ENCODE data around the gene AFMID.
"Not testable (repeated sequence)": the region's sequence is repeated elsewhere in the genome, so short reads cannot be mapped to it uniquely, and the experiment has no call there.

The AFMID gene

GRCh38 chr17:78154903-78155811, 32.0 kb upstream of the AFMID start:
- no peak for DNase-seq (ENCODE audit: low read depth in 2 of 2)

DNA sequence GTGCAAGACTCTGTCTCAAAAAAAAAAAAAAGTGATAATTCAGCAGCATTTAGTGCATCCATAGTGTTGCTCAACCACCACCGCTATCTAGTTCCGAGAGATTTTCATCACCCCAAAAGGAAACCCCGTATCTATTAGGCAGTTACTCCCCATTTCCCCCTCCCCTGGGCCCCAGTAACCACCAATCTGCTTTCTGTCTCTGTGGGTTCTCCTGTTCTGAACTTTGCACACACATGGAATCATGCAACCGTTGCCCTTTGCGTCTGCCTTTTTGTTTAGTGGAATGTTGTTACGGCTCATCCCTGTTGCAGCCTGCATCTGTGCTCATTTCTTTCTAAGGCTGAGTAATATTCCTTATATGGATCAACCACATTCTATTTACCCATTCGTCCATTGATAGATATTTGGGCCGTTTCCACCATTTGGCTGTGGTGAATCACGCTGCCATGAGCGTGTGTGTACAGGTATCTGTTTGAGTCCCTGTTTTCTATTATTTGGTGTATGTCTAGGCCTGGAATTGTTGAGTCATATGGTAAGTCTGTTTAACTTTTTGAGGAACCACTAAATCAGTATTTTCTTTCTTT, 27.5 kb upstream of the AFMID start:
- DNase-seq (ENCODE audit: low read depth in 2 of 2) = no peak

DNA sequence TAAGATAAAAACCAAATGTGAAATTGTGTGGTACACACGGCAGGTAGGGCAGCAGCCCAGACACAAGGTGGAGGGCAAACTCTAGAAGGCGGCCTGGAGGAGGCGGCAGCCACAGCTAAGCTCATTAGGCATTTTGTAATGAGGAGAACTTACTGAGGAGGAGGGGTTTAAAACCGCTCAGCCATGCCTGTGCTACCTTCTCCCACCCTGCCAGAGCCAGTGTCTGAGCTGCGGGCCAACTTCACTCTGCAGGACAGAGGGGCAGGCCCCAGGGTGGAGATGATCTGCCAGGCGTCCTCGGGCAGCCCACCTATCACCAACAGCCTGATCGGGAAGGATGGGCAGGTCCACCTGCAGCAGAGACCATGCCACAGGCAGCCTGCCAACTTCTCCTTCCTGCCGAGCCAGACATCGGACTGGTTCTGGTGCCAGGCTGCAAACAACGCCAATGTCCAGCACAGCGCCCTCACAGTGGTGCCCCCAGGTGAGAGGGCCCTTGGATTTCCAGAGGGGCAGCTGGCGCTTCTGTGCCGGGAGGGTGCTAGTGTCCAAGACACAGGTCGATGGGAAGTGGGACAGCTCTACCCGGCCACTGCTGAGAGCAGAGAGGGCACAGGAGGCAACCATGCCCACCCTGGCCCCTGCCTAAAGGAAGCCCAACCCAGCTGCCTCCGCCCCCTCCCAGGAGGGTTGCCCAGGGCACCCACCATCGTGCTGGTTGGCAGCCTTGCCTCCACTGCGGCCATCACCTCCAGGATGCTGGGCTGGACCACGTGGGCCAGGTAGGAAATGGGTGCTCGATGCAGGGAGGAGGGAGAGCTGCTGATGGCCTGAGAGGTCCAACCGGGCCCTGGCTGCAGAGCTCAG, 23.0 kb upstream of the AFMID start:
- DNase-seq (ENCODE audit: low read depth in 2 of 2) = no peak

DNA sequence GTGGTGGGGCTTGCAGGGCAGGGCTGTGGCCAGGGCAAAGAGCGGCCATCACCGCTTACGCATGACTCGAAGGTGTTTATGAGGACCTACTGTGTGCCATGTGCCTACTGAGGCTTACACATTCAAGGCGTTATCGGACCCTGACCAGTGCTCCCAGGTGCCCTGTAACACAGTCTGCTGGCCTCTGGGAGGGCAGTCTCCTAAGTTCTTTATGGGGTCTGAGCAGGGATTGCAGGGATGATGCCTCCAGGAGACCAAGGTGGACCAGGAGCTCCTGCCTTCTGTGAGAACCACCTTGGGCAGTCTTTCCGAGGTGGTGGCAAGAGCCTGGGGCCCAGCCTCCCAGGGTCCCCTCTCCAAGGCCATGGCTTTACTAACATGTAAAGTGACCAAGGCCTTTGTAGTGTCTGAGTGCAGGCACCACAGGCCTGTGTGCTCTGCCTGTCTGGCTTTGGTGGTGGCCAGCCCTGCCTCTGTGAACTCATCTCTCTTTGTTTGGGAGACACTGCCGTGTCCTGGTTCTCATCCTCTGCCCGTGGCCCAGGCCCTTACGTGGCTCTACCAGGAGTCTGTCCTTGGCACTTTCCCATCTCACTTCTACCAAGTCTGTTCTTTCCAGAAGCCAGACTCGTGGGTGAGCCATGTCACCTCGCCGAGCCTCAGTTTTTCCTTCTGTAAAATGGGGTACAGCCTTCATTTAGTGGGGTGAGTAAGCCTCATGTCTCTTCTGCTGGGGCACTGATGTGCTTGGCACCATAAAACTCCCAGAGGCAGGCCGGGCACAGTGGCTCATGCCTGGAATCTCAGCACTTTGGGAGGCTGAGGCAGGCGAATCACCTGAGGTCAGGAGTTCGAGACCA, 22.2 kb upstream of the AFMID start:
- no peak for DNase-seq (ENCODE audit: low read depth in 2 of 2)

- no peak for DNase-seq (ENCODE audit: low read depth in 2 of 2)
Measured at GRCh38 chr17:78166416-78166815, 20.7 kb upstream of the AFMID start.

DNA sequence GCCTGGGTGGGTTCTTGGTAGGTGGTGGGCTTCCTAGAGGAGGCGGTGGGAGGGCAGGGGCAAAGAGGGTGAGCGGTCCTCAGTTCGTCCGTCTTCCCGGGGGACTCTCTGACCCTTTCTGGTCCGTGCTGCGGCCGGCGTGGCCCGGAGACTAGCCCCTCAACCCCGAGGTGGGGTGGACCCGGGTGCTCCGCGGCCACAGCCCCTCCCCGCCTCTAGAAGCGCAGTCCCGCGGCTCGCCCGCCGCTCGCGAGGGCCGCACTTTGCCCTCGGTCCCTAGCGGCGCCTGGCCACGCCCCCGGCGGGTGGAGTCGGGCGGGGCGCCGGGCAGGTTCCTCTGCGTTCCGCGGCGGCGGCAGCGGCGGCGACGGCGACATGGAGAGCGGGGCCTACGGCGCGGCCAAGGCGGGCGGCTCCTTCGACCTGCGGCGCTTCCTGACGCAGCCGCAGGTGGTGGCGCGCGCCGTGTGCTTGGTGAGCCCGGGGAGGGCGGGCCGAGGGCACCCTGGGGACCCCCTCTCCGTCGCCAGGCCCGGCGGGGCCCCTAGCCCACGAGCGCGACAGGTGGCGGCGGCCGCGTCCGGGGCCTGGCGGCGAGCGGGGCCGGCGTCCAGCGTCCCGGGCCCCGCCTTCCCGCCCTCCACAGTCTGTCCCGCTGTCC, 18.8 kb upstream of the AFMID start, which contains the start of gene SYNGR2:
Gene SYNGR2 (plus strand): TSS at position 340 of the 661 bp plus-strand sequence. CDS start 36 bp downstream, at position 376.
- peak; percentile 76 to 89 for DNase-seq (ENCODE audit: low read depth in 2 of 2)

DNA sequence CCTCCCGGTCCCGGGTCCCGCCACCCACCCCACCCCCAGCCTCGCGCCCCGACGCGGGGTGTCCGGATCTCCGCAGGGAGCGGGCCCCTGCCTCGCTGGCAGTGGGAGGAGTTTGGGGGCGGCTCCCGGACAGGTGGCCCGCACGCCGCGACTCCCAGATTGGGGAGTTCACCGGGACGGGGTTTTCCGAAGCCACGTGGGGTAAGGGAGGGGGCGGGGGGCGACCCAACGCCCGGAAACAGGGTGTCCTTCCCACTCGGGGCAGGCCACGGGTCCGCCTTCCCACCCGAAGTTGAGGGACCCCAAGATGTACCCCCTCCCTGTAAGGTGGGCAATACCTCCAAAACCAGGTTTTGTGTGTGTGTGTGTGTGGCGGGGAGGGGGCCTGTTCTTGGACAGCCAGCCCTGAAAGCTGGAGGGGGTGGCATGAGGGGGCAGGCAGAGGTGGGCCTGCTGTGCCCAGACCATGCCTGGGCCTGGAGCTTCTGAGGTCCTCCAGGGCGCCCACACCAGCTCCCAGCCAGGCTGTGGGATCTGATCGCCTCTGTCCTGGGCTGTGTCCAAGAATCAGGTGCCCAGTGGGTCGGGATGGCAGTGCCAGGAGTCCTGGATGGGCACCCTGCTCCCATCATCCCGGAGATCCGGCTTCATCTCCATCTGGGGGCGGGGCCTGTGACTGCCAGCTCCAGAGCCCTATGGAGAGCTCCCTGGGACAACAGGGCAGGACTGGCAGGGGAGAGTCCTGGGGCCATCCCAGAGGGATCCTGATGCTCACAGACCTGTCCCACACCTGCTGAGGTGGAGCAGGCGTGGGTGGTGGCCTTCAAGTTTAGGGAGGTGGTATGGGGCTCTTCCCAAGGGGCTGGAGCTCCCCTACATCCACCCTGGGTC, 18.0 kb upstream of the AFMID start:
- peak; percentile 38 to 70 for DNase-seq (ENCODE audit: low read depth in 2 of 2)

DNA sequence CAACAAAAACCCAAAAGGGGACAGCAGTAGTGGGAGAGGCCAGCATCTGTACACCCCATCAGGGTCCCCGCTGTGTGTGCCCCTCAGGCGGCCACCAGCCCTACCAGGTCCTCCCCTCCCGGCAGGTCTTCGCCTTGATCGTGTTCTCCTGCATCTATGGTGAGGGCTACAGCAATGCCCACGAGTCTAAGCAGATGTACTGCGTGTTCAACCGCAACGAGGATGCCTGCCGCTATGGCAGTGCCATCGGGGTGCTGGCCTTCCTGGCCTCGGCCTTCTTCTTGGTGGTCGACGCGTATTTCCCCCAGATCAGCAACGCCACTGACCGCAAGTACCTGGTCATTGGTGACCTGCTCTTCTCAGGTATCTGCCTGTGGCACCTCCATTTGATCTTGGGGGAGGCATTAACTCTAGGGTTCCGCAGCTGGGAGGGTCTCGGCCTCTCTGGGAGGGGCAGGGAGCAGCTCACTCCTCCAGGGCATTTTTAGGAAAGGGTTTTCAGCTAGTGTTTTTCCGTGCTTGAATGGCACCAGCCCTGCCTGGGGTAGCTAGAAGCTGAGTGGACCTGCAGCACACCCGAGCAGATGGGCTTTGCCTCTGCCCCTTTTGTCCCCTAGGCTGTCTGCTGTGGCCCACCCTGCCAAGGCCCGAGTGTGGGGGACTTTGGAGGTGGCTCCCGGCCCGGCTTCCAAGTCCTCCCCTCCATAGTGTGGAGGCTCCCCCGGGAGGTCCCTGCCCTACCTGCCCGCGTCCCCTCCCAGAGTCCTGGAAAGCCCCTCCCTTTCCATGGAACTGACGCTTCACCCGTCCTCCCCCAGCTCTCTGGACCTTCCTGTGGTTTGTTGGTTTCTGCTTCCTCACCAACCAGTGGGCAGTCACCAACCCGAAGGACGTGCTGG, 16.2 kb upstream of the AFMID start:
- DNase-seq (ENCODE audit: low read depth in 2 of 2) = no peak

GRCh38 chr17:78171591-78172248, 15.4 kb upstream of the AFMID start:
- DNase-seq (ENCODE audit: low read depth in 2 of 2) = not testable (repeated sequence)

DNA sequence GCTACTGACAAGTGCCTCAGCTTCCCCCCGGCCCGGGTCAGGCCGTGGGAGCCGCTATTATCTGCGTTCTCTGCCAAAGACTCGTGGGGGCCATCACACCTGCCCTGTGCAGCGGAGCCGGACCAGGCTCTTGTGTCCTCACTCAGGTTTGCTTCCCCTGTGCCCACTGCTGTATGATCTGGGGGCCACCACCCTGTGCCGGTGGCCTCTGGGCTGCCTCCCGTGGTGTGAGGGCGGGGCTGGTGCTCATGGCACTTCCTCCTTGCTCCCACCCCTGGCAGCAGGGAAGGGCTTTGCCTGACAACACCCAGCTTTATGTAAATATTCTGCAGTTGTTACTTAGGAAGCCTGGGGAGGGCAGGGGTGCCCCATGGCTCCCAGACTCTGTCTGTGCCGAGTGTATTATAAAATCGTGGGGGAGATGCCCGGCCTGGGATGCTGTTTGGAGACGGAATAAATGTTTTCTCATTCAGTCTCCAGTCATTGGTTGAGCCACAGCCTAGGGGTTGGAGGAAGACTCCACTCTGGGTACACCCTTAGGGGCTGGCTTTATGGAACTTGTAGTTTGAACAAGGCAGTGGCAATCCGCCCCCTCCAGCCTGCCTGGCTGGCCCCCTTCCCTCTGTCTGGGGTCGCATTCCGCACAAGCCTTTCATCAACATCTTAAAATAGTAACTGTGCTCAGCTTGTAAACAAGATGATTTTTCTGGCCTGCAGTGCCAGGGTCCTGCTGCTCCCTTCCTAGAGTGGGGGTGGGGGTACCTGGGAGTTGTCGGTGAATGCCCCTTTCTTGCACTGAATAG, 14.7 kb upstream of the AFMID start:
- DNase-seq (ENCODE audit: low read depth in 2 of 2) = no peak

GRCh38 chr17:78173097-78173715, 14.0 kb upstream of the AFMID start:
- no peak for DNase-seq (ENCODE audit: low read depth in 2 of 2)

DNA sequence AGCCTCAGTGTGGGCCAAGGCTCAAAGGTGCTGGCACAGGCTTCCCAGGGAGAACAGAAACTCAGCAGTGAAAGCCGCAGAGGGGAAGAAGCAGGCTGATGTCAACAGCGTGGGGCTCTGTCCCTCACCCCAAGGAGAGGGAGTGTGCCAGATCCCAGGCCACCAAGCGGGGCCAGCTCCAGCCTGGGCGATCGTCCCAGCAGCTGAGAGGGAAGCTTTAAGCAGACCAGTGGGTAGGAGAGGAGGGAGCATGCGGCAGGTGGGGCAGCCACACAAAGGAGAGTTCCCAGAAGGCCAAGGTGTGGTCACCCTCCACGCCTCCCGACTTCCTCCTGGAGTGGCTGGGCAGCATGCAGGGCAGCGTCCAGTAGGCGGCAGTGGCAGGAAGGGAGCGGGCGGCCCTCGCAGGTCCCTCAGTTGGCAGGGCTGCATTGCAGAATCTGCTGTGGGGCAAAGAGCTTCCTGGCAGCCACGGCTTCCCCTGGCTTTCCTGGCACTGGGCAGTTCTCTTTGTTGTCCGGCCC, 12.8 kb upstream of the AFMID start:
- DNase-seq (ENCODE audit: low read depth in 2 of 2) = no peak

GRCh38 chr17:78174870-78175642, 12.1 kb upstream of the AFMID start:
- DNase-seq (ENCODE audit: low read depth in 2 of 2) = no peak

DNA sequence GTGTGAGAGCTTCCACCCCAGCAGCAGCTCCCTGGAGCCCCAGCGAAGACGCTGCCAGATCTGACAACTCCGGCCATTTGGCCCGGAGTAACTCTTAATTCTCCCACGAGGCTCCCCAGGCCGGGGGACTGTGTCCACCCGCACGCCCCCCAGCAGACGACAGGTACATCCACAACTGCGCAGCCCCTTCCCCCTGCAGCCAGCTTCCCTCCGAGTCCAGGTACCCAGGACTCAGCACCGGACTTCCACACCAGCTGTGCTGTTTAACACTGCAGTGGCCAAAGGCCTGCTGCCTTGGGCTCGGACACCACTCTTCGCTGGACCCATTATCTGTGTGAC, 11.6 kb upstream of the AFMID start:
- no peak for DNase-seq (ENCODE audit: low read depth in 2 of 2)

- peak; percentile 71 to 75 for DNase-seq (ENCODE audit: low read depth in 2 of 2)
Measured at GRCh38 chr17:78176548-78177025, 10.6 kb upstream of the AFMID start.

DNA sequence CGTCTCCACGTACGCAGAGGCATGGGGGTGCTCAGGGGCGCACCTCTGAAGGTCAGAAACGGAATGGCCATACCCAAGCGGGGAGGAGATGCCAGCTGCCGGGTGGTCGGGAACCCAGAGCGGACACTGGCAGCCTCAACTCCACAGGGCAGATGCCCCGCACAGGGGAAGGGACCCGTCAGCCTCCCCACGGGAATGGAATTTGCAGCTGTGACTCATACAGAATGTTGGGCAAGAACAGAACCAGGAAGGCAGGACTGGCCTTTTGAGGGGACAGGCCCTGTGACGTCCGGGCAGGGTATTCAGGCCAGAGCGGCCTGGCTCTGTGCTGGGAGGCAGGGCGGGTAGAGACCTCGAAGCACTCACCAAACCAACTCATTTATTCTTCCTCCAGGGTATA, 7.8 kb upstream of the AFMID start:
- DNase-seq (ENCODE audit: low read depth in 2 of 2) = no peak
